GM08714 (cell line): Measurements from ENCODE around the gene STRN.
"Not testable (repeated sequence)": the region's sequence is repeated elsewhere in the genome, so short reads cannot be mapped to it uniquely, and the experiment has no call there.

Experiments used
- H3K4me3 ChIP-seq: fragments of 200-500 bp; sonication (Bioruptor generic); 2 replicates; pipeline ENCODE4 v1.5.1; 2014; ENCODE audit warnings: mild to moderate bottlenecking, low read length, inconsistent platforms
- ZNF274 ChIP-seq: IDR thresholded peaks from 2 replicates; pipeline ENCODE4 v1.6.1; 2012; ENCODE audit warnings: mild to moderate bottlenecking, low read depth, low read length

STRN gene

GRCh38 chr2:36858551-36859365 lies 107.6 kb downstream of the STRN start:
- TF ChIP-seq ZNF274: no peak

GRCh38 chr2:36857713-36858112 lies 108.6 kb downstream of the STRN start:
- H3K4me3 ChIP-seq: no peak overlapping the region
- no peak for TF ChIP-seq ZNF274

More at GRCh38 chr2:36858551-36859365, 107.6 kb downstream of the STRN start:
- H3K4me3 ChIP-seq: no peak overlapping the region

- TF ChIP-seq ZNF274: no peak
Measured at GRCh38 chr2:36855429-36855828, 110.9 kb downstream of the STRN start.

GRCh38 chr2:36854241-36854640 lies 112.1 kb downstream of the STRN start:
- no peak overlapping the region for H3K4me3 ChIP-seq
- no peak for TF ChIP-seq ZNF274

More at GRCh38 chr2:36855429-36855828, 110.9 kb downstream of the STRN start:
- H3K4me3 ChIP-seq: no peak overlapping the region

- H3K4me3 ChIP-seq: no peak overlapping the region
- TF ChIP-seq ZNF274: no peak
Measured at GRCh38 chr2:36849265-36849664, 117.1 kb downstream of the STRN start.

GRCh38 chr2:36843838-36844237 lies 122.5 kb downstream of the STRN start:
- no peak for TF ChIP-seq ZNF274

GRCh38 chr2:36839976-36840617 lies 126.2 kb downstream of the STRN start:
- H3K4me3 ChIP-seq: no peak overlapping the region
- no peak for TF ChIP-seq ZNF274

More at GRCh38 chr2:36843838-36844237, 122.5 kb downstream of the STRN start:
- H3K4me3 ChIP-seq: no peak overlapping the region

GRCh38 chr2:36834731-36835524 lies 131.4 kb downstream of the STRN start:
- no peak overlapping the region for H3K4me3 ChIP-seq
- no peak for TF ChIP-seq ZNF274

- no peak overlapping the region for H3K4me3 ChIP-seq
- TF ChIP-seq ZNF274: no peak
Measured at GRCh38 chr2:36834203-36834602, 132.1 kb downstream of the STRN start.

GRCh38 chr2:36831185-36831584 lies 135.2 kb downstream of the STRN start:
- TF ChIP-seq ZNF274: no peak
- no peak overlapping the region for H3K4me3 ChIP-seq

GRCh38 chr2:36824683-36825082 lies 141.7 kb downstream of the STRN start:
- H3K4me3 ChIP-seq: not testable (repeated sequence)

- TF ChIP-seq ZNF274: no peak
- H3K4me3 ChIP-seq: no peak overlapping the region
Measured at GRCh38 chr2:36824273-36824672, 142.1 kb downstream of the STRN start.

- H3K4me3 ChIP-seq: no peak overlapping the region
- TF ChIP-seq ZNF274: no peak
Measured at GRCh38 chr2:36823862-36824261, 142.5 kb downstream of the STRN start.

GRCh38 chr2:36820942-36821605 lies 145.3 kb downstream of the STRN start:
- no peak overlapping the region for H3K4me3 ChIP-seq
- TF ChIP-seq ZNF274: no peak
